ENCODE data around the gene BIRC7.

BIRC7 gene

DNA sequence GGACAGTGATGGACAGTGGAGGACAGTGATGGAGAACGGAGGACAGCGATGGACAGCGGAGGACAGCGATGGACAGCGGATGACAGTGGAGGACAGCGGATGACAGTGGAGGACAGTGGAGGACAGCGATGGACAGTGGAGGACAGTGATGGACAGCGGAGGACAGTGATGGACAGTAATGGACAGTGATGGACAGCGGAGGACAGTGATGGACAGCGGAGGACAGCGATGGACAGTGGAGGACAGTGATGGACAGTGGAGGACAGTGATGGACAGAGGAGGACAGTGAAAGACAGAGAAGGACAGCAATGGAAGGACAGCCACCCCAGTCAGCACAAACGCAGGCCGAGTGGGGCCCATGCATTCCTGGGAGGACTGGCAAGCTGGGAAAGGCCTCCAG, 21.9 kb downstream of the BIRC7 start:
- 0 out of 22 replicates have a peak, but pooled peaks cover 0 to 5% (median 0%) of the 10 kb centered on the region in 11 experiments for H3K9me3 ChIP-seq (replicated peaks in 1 of 11)
- peak overlapping the region in 9 of 11 experiments; percentile 58 to 99 (median 90); a peak in 18 of 22 replicates for H3K4me2 ChIP-seq
- no peak for TF ChIP-seq Cebpa-rat (IDR thresholded peaks at IDR 0.05)
- H3K27ac ChIP-seq, result no peak overlapping the region
- H3K27me3 ChIP-seq, result peaks cover 36 to 98% (median 49%) of the 10 kb centered on the region in 11 experiments
- no peak overlapping the region for H3K4me3 ChIP-seq
- H3K36me3 ChIP-seq, result no peaks in the 10 kb centered on the region
- peaks cover 0 to 87% (median 38%) of the 10 kb centered on the region in 11 experiments; a peak in 15 of 22 replicates for H4K20me1 ChIP-seq
- H3K9ac ChIP-seq, result no peak overlapping the region
- H3K4me1 ChIP-seq, result peaks cover 53 to 98% (median 95%) of the 10 kb centered on the region in 10 experiments

DNA sequence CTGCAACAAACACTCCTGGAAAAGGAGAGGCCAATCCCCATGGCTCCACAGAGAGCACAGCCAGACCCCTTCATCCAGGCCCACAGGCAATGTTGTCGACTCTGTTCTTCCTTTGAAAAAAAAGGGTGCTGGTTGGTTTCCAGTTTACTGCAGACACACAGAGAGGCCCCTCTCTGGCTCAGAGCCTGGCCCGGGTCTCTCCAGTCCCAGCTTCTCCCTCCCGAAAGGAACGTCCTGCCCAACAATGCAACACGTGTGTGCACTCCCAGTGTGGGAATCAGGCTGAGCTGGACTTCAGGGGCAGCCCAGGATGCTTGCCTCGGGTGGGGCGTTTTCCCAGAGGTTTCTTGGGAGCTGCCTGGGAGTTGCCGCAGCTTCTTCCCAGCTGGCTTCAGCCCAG, 23.1 kb downstream of the BIRC7 start:
- H3K27me3 ChIP-seq, result peaks cover 26 to 88% (median 38%) of the 10 kb centered on the region in 11 experiments
- peaks cover 0 to 79% (median 35%) of the 10 kb centered on the region in 11 experiments; a peak in 14 of 22 replicates for H4K20me1 ChIP-seq
- H3K9ac ChIP-seq, result no peak overlapping the region
- H3K4me1 ChIP-seq, result peaks cover 45 to 90% (median 85%) of the 10 kb centered on the region in 10 experiments
- H3K4me3 ChIP-seq, result no peak overlapping the region; a peak in 1 of 20 replicates
- no peak overlapping the region for H3K27ac ChIP-seq
- TF ChIP-seq Cebpa-rat (IDR thresholded peaks at IDR 0.05), result no peak
- H3K9me3 ChIP-seq (replicated peaks in 1 of 11), result 0 out of 22 replicates have a peak, but pooled peaks cover 0 to 5% (median 0%) of the 10 kb centered on the region in 11 experiments
- no peaks in the 10 kb centered on the region for H3K36me3 ChIP-seq
- peak overlapping the region; percentile 7 to 99 (median 86); a peak in 21 of 22 replicates for H3K4me2 ChIP-seq

- no peak for TF ChIP-seq Cebpa-rat (IDR thresholded peaks at IDR 0.05)
- no peak overlapping the region for H3K4me3 ChIP-seq
- H3K9me3 ChIP-seq (replicated peaks in 1 of 11), result 0 out of 22 replicates have a peak, but pooled peaks cover 0 to 5% (median 0%) of the 10 kb centered on the region in 11 experiments
- no peaks in the 10 kb centered on the region for H3K36me3 ChIP-seq
- peak overlapping the region; percentile 7 to 99 (median 86); a peak in 18 of 22 replicates for H3K4me2 ChIP-seq
- no peak overlapping the region for H3K27ac ChIP-seq
- H3K27me3 ChIP-seq, result peaks cover 21 to 81% (median 28%) of the 10 kb centered on the region in 11 experiments
- H3K9ac ChIP-seq, result peak overlapping the region in 2 of 11 experiments; percentile 14 to 31; a peak in 3 of 22 replicates
- H3K4me1 ChIP-seq, result peaks cover 37 to 85% (median 76%) of the 10 kb centered on the region in 10 experiments
- H4K20me1 ChIP-seq, result peaks cover 0 to 70% (median 32%) of the 10 kb centered on the region in 11 experiments; a peak in 14 of 22 replicates
Observed at GRCh38 chr20:63259734-63260460, 24.2 kb downstream of the BIRC7 start.

DNA sequence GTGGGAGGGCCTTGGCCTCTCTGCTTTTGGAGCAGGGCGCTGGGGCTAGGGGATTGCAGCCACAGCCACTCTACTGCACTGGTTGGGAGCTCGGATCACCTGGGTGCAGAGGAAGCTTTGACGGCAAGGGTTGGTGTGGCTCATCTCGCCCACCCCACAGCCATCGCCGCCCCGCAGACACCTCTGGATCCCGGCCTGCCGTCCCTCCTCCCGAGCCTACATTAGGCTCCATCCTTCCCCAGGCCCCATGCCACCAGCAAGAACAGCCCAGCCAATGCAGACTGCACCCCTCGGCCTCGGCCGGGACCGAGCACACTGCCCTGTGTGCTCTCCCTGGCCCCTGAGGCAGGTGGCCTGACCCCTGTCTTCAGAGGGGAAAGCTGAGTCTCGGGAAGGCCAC, 24.8 kb downstream of the BIRC7 start:
- peak overlapping the region in 9 of 11 experiments; percentile 58 to 99 (median 90); a peak in 18 of 22 replicates for H3K4me2 ChIP-seq

GRCh38 chr20:63261060-63261794, 25.5 kb downstream of the BIRC7 start:
- H3K27ac ChIP-seq, result no peak overlapping the region
- H3K4me1 ChIP-seq, result peaks cover 33 to 71% (median 63%) of the 10 kb centered on the region in 10 experiments
- no peaks in the 10 kb centered on the region for H3K36me3 ChIP-seq
- H3K9ac ChIP-seq, result peak overlapping the region in 4 of 11 experiments; percentile 4 to 32 (median 30); a peak in 6 of 22 replicates
- H3K4me3 ChIP-seq, result 0 out of 20 replicates have a peak overlapping the region, but pooled peaks of 1 of the 10 experiments have one; percentile 2
- H3K4me2 ChIP-seq, result peak overlapping the region; percentile 3 to 99 (median 86); a peak in 18 of 22 replicates
- 0 out of 22 replicates have a peak, but pooled peaks cover 0 to 5% (median 0%) of the 10 kb centered on the region in 11 experiments for H3K9me3 ChIP-seq (replicated peaks in 1 of 11)
- H3K27me3 ChIP-seq, result peaks cover 8 to 68% (median 14%) of the 10 kb centered on the region in 11 experiments
- TF ChIP-seq Cebpa-rat (IDR thresholded peaks at IDR 0.05), result no peak
- H4K20me1 ChIP-seq, result peaks cover 0 to 57% (median 23%) of the 10 kb centered on the region in 11 experiments; a peak in 14 of 22 replicates

More for the DNA sequence above, 24.8 kb downstream of the BIRC7 start:
- Histone ChIP-seq H3K4me1 (peaks cover 33 to 78% (median 70%) of the 10 kb centered on the region in 10 experiments), H3K4me3 (no peak overlapping the region), H3K36me3 (no peaks in the 10 kb centered on the region), H3K27me3 (peaks cover 15 to 75% (median 21%) of the 10 kb centered on the region in 11 experiments), H3K9me3 (replicated peaks in 1 of 11) (0 out of 22 replicates have a peak, but pooled peaks cover 0 to 5% (median 0%) of the 10 kb centered on the region in 11 experiments), H4K20me1 (peaks cover 0 to 64% (median 26%) of the 10 kb centered on the region in 11 experiments; a peak in 14 of 22 replicates), H3K9ac (peak overlapping the region in 4 of 11 experiments; percentile 4 to 31 (median 30); a peak in 3 of 22 replicates), H3K27ac (no peak overlapping the region)
- TF ChIP-seq Cebpa-rat (IDR thresholded peaks at IDR 0.05), result no peak

DNA sequence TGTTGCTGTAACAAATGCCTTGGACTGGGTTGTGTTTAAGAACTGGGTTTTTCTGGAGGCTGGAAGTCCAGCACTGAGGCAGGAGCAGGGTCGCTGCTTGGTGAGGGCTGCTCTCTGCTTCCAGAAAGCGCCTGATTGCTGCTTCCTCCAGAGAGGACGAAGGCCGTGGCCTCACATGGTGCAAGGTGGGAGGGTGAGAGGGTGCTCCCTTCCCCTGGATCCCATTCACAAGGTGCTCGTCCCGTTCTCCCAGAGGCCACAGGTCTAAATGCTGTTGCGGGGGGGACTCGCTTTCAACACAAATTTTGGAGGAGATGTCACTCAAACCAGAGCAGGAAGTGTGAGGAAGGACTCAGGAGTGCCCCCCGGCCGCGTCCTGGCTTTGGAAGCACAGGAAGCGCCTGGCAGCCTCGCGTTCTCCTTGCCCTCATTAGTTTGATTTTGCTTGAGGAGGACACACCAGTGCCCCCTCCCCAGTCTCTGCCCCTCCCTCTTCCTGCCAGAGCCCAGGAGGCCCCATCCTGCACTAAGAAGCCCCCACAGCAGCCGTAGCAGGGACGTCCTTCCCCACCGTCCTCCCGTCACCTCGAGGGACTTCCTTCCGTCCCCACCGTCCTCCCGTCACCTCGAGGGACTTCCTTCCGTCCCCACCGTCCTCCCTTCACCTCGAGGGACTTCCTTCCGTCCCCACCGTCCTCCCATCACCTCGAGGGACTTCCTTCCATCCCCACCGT, 26.3 kb downstream of the BIRC7 start:
- no peak for TF ChIP-seq Cebpa-rat (IDR thresholded peaks at IDR 0.05)
- Histone ChIP-seq H3K27ac (no peak overlapping the region), H3K27me3 (peaks cover 2 to 61% (median 7%) of the 10 kb centered on the region in 11 experiments; a peak in 15 of 22 replicates)

GRCh38 chr20:63262836-63263235, 27.1 kb downstream of the BIRC7 start:
- H4K20me1 ChIP-seq, result peaks cover 0 to 42% (median 22%) of the 10 kb centered on the region in 11 experiments; a peak in 14 of 22 replicates
- no peak for TF ChIP-seq Cebpa-rat (IDR thresholded peaks at IDR 0.05)
- H3K9me3 ChIP-seq (replicated peaks in 1 of 11), result 0 out of 22 replicates have a peak, but pooled peaks cover 0 to 5% (median 0%) of the 10 kb centered on the region in 11 experiments
- peaks cover 0 to 55% (median 5%) of the 10 kb centered on the region in 11 experiments; a peak in 14 of 22 replicates for H3K27me3 ChIP-seq
- peak overlapping the region in 4 of 11 experiments; percentile 15 to 99 (median 58); a peak in 3 of 22 replicates for H3K4me2 ChIP-seq
- no peak overlapping the region for H3K27ac ChIP-seq
- H3K4me1 ChIP-seq, result peaks cover 33 to 64% (median 55%) of the 10 kb centered on the region in 10 experiments
- H3K36me3 ChIP-seq, result no peaks in the 10 kb centered on the region
- no peak overlapping the region for H3K4me3 ChIP-seq
- H3K9ac ChIP-seq, result no peak overlapping the region

More for the DNA sequence above, 26.3 kb downstream of the BIRC7 start:
- Histone ChIP-seq H3K4me2 (peak overlapping the region; percentile 3 to 99 (median 86); a peak in 21 of 22 replicates), H3K9ac (peak overlapping the region in 3 of 11 experiments; percentile 29 to 32 (median 31); a peak in 2 of 22 replicates), H3K4me1 (peaks cover 33 to 64% (median 56%) of the 10 kb centered on the region in 10 experiments), H3K9me3 (replicated peaks in 1 of 11) (0 out of 22 replicates have a peak, but pooled peaks cover 0 to 5% (median 0%) of the 10 kb centered on the region in 11 experiments), H4K20me1 (peaks cover 0 to 50% (median 22%) of the 10 kb centered on the region in 11 experiments; a peak in 14 of 22 replicates), H3K4me3 (0 out of 20 replicates have a peak overlapping the region, but pooled peaks of 1 of the 10 experiments have one; percentile 2), H3K36me3 (no peaks in the 10 kb centered on the region)

Measured in BLaER1 treated with 17β-estradiol and CSF1 and Interleukin-3, amounts not matched to agents 10 nM and 100 nM (cell line).